Superior temporal gyrus (tissue), 1 donor: ENCODE measurements around the gene PHKB.

Source experiments
- DNase-seq: peaks from one replicate; pipeline ENCODE4 v3.0.0-alpha.2; 2016; ENCODE audit errors: extremely low spot score

Gene PHKB

GRCh38 chr16:47728205-47728604, 267.1 kb downstream of the PHKB start:
- DNase-seq, result no peak

GRCh38 chr16:47729701-47730100, 268.6 kb downstream of the PHKB start:
- no peak for DNase-seq

- no peak for DNase-seq
These were observed 270.1 kb downstream of the PHKB start for GRCh38 chr16:47731252-47731651.

- no peak for DNase-seq
These were observed 271.0 kb downstream of the PHKB start for GRCh38 chr16:47732122-47732521.

GRCh38 chr16:47732523-47733111, 271.5 kb downstream of the PHKB start:
- no peak for DNase-seq

- DNase-seq, result no peak
These were observed 273.1 kb downstream of the PHKB start for GRCh38 chr16:47734081-47734857.

- DNase-seq, result no peak
These were observed 274.0 kb downstream of the PHKB start for GRCh38 chr16:47734987-47735594.

GRCh38 chr16:47750371-47750770, 289.2 kb downstream of the PHKB start:
- no peak for DNase-seq
